ENCODE measurements around the gene NGDN. TPM values are rescaled to one million over a fixed set of nuclear protein-coding genes. Genes with fewer than 3 reads are reported as not detected.

The NGDN gene
- total RNA-seq, 1 experiment from 2014 or later = 24.7 TPM

- in situ Hi-C loops (cut with HindIII; ENCODE audit: low pct_unique_long_range_greater_than_20kb, low sequenced_read_pairs) (no loop called here), intact Hi-C loops (cut with micrococcal nuclease; ENCODE audit: unreplicated experiment) (no loop called here)
- no TSS peak for BruUV-seq (replicated peaks)
- no peaks in the 10 kb centered on the region for H3K36me3 ChIP-seq (ENCODE audit: control insufficient read depth, insufficient read depth, low read length)
- no peaks in the 10 kb centered on the region for H3K4me1 ChIP-seq (ENCODE audit: control insufficient read depth, insufficient read depth, low read length)
- no peak overlapping the region for H3K4me3 ChIP-seq (ENCODE audit: low read depth in 2 of 2, low read length in 2 of 2)
- H3K27me3 ChIP-seq (ENCODE audit: control insufficient read depth, insufficient read depth, low read length) = no peaks in the 10 kb centered on the region
- ChIA-PET POLR2A (no interaction called here), CTCF (no interaction called here)
- no peak overlapping the region for H3K27ac ChIP-seq (ENCODE audit: low read length)
- ATAC-seq (no peak), DNase-seq (ENCODE audit: low read depth, low spot score) (no peak)
- no peak for TF ChIP-seq SIN3A (IDR thresholded peaks at IDR 0.05; ENCODE audit: borderline replicate concordance, insufficient read depth, low read depth, low read length)
- no peak for TF ChIP-seq TCF7L2 (IDR thresholded peaks at IDR 0.05; ENCODE audit: low read depth, low read length)
- no peak for TF ChIP-seq POLR2AphosphoS5 (IDR thresholded peaks at IDR 0.05; ENCODE audit: low read depth, low read length)
- no peak for TF ChIP-seq REST (IDR thresholded peaks at IDR 0.05; ENCODE audit: insufficient read depth in 1 of 2, low read depth in 2 of 2, low read length in 1 of 2)
- no peak for TF ChIP-seq CTCF (IDR thresholded peaks at IDR 0.05)
- no peaks in the 10 kb centered on the region for H3K9me3 ChIP-seq (ENCODE audit: control insufficient read depth, insufficient read depth, low read depth, low read length)
Observed at GRCh38 chr14:23514644-23514957, 45.1 kb downstream of the NGDN start.

GRCh38 chr14:23517650-23518326 lies 48.3 kb downstream of the NGDN start:
- Histone ChIP-seq H3K4me3 (ENCODE audit: low read depth in 2 of 2, low read length in 2 of 2) (no peak overlapping the region), H3K27me3 (ENCODE audit: control insufficient read depth, insufficient read depth, low read length) (no peaks in the 10 kb centered on the region), H3K36me3 (ENCODE audit: control insufficient read depth, insufficient read depth, low read length) (no peaks in the 10 kb centered on the region), H3K27ac (ENCODE audit: low read length) (no peak overlapping the region), H3K9me3 (ENCODE audit: control insufficient read depth, insufficient read depth, low read depth, low read length) (no peaks in the 10 kb centered on the region), H3K4me1 (ENCODE audit: control insufficient read depth, insufficient read depth, low read length) (no peaks in the 10 kb centered on the region)
- no TSS peak for BruUV-seq (replicated peaks)
- in situ Hi-C loops (cut with HindIII; ENCODE audit: low pct_unique_long_range_greater_than_20kb, low sequenced_read_pairs) (no loop called here), intact Hi-C loops (cut with micrococcal nuclease; ENCODE audit: unreplicated experiment) (no loop called here)
- ChIA-PET CTCF (no interaction called here), POLR2A (interaction anchor here (0.6 kb wide), 1 partner anchor 920 kb away, joined by 3 read pairs; no protein-coding TSS in a partner anchor)
- DNase-seq (ENCODE audit: low read depth, low spot score) = no peak
- ATAC-seq = no peak
- TF ChIP-seq SIN3A (IDR thresholded peaks at IDR 0.05; ENCODE audit: borderline replicate concordance, insufficient read depth, low read depth, low read length) = no peak
- no peak for TF ChIP-seq TCF7L2 (IDR thresholded peaks at IDR 0.05; ENCODE audit: low read depth, low read length)
- TF ChIP-seq POLR2AphosphoS5 (IDR thresholded peaks at IDR 0.05; ENCODE audit: low read depth, low read length) = no peak
- TF ChIP-seq REST (IDR thresholded peaks at IDR 0.05; ENCODE audit: insufficient read depth in 1 of 2, low read depth in 2 of 2, low read length in 1 of 2) = no peak

Data from Panc1 (cell line).